ENCODE measurements around the gene TMC4. TPM values are rescaled to one million over a fixed set of nuclear protein-coding genes. Genes with fewer than 3 reads are reported as not detected.
"Not testable (repeated sequence)": the region's sequence is repeated elsewhere in the genome, so short reads cannot be mapped to it uniquely, and the experiment has no call there.

The TMC4 gene, protein sequence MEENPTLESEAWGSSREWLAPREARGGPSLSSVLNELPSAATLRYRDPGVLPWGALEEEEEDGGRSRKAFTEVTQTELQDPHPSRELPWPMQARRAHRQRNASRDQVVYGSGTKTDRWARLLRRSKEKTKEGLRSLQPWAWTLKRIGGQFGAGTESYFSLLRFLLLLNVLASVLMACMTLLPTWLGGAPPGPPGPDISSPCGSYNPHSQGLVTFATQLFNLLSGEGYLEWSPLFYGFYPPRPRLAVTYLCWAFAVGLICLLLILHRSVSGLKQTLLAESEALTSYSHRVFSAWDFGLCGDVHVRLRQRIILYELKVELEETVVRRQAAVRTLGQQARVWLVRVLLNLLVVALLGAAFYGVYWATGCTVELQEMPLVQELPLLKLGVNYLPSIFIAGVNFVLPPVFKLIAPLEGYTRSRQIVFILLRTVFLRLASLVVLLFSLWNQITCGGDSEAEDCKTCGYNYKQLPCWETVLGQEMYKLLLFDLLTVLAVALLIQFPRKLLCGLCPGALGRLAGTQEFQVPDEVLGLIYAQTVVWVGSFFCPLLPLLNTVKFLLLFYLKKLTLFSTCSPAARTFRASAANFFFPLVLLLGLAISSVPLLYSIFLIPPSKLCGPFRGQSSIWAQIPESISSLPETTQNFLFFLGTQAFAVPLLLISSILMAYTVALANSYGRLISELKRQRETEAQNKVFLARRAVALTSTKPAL
- total RNA-seq: 2.9 TPM

DNA sequence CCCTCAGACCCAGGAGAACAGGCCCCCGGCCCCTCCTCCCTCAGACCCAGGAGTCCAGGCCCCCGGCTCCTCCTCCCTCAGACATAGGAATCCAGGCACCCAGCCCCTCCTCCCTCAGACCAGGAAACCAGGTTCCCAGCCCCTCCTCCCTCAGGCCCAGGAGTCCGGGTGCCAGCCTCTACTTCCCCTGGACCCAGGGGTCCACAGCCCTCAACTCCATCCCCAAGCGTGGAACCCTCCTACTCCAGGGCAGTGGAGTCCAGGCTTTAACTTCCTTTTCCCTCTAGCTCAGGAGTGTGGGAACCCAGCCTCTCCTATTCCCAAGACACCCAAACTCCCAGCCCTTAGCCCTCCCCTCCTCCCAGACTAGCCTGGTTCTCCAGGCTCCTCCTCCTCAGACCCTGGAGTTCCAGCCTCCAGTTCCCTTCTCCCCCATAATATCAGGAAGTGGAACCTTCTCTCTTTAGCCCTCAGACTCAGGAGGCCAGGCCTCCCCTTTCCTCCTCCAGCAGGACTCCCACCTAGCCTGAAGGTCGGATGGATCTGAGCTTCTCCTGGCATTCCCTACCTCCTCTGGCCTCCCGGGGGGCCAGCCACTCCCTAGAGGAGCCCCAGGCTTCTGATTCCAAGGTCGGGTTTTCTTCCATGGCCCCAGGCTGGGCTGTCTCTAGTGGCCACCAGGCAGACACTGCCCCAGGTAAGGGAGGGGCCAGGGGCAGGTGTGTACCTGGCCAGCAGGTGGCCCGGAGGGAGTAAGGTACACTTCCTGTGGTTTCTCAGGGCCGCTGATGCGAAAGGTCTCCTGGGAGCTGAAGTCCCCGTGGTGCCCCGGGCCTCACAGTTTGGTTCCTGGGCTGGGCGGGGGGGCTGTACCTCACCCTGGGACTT, at the start of gene TMC4:
TSS of gene TMC4 (minus strand) at position 690 of the 888 bp plus-strand sequence. CDS start at position 647, 43 bp downstream.
- intact Hi-C loops (cut with DNase I): loop anchor here (10.0 kb wide), 1 partner anchor 62 kb away; no protein-coding TSS in a partner anchor
- no peak for DNase-seq (ENCODE audit: low spot score)
- peak; percentile 57 for ATAC-seq

DNA sequence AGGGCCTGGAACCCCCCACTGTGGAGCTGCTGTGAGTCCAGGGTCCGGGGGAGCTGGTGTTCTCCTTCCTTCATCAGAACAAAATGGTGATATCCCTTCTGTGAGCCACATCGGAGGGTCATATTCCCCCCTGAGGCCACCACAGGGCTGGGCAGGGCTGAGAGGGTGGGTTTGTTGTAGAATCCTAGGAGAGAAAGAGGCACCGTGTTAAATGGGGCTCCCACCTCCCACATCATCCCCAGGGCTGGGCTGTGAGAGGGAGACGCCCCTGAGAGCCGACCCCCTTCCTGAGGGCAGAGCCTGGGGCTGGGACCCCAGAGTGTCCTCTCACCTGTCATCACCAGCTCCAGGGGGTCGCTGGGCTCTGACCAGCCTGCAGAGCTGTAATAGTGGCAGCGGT, 49.0 kb upstream of the TMC4 start:
- intact Hi-C loops (cut with DNase I); DNase-seq (ENCODE audit: low spot score); ATAC-seq: not testable (repeated sequence)

DNA sequence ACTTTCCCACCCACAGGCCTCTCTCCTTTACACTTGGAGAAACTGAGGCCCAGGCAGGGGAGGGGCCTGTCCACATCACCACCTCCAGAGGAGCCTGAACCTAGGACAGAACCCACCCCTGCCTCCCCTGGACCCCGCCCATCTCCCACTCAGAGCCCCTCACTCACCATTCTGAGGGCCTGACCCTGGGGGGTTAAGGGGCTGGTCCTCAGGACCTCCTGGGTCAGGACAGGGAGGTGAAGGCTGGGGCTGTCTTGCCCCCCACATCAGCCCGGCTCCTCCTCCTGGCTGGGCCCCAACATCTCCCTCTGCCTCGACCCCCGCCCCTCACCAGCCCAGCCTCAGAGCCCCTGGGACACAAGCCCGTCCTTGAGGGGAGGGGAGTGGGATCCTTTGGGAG, 46.7 kb upstream of the TMC4 start:
- intact Hi-C loops (cut with DNase I); DNase-seq (ENCODE audit: low spot score); ATAC-seq: not testable (repeated sequence)

DNA sequence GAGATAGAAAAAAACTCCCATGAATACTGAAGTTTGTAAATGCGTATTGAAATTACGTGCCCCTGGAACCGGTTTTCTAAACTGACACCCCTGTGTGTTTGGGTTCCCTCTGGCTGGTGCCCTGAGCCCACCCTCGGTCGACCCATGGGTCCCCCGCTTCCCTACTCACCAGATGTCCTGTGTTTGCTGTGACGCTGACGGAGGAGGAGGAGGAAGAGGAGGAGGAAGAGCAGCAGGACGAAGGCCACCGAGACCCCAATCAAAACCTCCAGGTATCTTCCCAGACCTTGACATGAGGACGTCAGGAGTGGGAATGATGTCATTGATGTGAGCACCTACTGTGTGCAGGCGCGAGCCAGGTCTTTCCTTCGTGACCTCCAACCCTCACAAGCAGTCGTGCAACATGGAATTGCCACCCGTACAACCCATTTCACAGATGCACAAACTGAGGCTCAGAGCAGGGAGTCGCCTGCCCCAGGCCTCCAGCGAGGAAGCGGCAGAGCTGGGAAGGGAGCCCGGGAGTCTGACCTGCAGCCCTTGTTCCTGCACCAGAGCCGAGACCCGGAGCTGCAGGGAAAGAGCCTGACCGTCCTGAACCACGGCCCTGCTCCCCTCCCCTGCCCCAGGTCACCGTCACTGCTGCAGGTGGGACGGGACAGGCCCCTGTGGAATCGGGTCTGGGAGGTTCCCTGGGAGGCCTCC, 46.2 kb upstream of the TMC4 start:
- ATAC-seq: no peak
- intact Hi-C loops (cut with DNase I): no loop called here
- no peak for DNase-seq (ENCODE audit: low spot score)

DNA sequence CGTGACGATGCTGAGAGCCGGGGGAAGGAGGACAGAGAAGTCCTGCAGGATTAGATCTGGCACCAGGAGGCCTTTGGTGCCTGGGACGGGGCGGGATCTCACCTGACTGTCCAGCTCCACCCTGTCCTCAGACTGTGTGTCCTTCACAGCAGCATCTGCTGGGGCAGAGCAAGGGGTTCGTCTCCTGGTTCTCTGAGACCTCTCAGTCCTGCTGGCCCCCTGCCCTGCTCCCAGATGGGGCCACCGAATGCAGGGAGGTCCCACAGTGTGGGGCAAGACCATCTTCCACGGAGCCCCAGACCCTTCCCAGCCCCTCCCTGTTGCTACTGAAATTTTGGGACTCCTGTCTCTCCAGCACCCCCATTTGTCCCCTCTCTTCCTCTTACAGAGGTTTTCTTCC, 45.3 kb upstream of the TMC4 start:
- DNase-seq (ENCODE audit: low spot score): no peak
- intact Hi-C loops (cut with DNase I): no loop called here
- no peak for ATAC-seq

DNA sequence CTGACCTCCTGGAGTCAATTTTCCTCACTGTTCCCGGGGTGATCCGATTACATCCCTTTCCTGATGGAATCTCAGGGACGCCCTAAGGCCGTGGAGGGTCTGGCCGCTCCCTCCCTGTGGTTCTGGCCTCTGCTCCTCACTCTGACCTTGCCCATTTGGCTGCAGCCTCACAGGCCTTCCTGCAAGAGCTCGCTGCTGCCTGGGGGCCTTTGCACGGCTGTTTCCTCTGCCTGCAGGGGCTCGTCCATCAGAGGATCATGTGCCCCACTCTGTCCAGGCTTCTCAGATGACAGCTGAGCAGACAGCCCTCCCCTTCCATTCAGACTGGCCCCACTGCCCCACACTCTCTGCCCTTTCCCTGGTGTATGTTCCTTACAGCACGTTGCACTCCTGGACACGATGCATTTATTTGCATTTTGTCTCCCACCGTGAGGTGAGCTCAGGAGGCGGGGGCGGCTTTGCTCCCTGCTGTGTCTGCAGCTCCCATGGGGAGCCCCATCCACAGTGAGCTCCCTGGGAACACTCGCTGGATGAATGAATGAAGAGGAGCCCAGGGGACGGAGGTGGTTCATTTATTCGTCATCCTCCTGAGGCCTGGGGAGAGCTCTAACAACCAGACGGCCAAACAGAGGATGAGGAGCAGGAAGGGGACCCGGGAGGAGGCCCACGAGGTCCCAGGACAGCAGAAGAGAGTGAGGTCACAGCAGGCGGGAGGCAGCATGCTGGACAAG, 44.7 kb upstream of the TMC4 start:
- intact Hi-C loops (cut with DNase I); DNase-seq (ENCODE audit: low spot score); ATAC-seq: not testable (repeated sequence)

DNA sequence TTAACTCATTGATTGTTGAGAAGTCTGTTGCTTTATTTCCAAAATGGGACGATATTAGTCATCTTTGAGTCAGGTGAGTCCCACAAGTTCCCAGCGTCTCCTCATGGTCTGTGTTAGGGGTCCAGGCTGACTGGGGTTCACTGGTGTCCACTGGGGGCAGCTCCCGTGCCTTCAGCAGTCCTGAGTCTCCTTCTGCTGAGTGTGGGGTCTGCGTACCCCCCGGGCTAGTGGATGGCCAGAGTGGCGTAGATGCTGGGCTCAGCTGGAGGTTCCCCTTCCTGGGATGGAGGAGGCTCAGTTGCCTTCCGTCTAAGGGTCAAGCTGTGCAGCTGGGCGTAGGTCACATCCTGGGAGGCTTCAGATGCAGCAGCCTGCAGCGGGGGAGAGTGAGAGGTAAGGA, 43.9 kb upstream of the TMC4 start:
- no peak for ATAC-seq
- intact Hi-C loops (cut with DNase I): no loop called here
- no peak for DNase-seq (ENCODE audit: low spot score)

DNA sequence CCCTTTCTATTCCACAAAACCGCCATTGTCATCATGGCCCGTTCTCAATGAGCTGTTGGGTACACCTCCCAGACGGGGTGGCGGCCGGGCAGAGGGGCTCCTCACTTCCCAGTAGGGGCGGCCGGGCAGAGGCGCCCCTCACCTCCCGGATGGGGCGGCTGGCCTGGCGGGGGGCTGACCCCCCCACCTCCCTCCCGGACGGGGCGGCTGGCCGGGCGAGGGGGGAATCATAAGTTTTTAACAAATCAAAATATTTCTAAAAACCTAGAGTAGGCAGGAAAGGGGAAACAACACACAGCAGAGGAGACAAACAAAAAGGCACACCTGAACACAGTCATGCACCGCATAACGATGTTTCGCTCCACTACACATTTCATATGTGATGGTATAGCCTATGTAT, 41.8 kb upstream of the TMC4 start:
- intact Hi-C loops (cut with DNase I); DNase-seq (ENCODE audit: low spot score); ATAC-seq: not testable (repeated sequence)

DNA sequence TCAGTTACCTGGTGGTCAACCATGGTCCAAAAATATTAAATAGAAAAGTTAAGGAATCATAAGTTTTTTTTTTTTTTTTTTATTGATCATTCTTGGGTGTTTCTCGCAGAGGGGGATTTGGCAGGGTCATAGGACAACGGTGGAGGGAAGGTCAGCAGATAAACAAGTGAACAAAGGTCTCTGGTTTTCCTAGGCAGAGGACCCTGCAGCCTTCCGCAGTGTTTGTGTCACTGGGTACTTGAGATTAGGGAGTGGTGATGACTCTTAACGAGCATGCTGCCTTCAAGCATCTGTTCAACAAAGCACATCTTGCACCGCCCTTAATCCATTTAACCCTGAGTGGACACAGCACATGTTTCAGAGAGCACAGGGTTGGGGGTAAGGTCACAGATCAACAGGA, 41.3 kb upstream of the TMC4 start:
- ATAC-seq; intact Hi-C loops (cut with DNase I); DNase-seq (ENCODE audit: low spot score): not testable (repeated sequence)

DNA sequence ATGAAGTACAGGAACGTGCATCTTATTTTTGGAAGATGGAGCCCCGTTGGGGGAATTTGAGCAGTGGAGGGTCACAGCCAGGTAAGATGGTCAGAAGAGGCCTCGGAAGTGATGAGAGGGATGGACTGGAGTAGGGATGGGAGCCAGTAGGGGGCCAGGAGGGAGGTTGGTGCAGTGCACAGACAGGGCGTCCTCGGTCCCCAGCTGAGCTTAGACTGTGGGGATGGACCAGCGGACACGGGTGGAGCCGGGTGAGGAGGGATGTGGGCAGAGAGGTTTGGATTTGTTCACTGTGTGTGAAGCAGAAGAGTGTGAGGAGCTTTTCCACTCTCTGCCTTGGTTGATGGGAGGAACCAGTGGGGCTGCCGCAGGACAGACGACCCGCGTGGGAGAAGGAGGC, 38.3 kb upstream of the TMC4 start:
- DNase-seq (ENCODE audit: low spot score) (no peak), ATAC-seq (no peak)
- intact Hi-C loops (cut with DNase I): no loop called here

DNA sequence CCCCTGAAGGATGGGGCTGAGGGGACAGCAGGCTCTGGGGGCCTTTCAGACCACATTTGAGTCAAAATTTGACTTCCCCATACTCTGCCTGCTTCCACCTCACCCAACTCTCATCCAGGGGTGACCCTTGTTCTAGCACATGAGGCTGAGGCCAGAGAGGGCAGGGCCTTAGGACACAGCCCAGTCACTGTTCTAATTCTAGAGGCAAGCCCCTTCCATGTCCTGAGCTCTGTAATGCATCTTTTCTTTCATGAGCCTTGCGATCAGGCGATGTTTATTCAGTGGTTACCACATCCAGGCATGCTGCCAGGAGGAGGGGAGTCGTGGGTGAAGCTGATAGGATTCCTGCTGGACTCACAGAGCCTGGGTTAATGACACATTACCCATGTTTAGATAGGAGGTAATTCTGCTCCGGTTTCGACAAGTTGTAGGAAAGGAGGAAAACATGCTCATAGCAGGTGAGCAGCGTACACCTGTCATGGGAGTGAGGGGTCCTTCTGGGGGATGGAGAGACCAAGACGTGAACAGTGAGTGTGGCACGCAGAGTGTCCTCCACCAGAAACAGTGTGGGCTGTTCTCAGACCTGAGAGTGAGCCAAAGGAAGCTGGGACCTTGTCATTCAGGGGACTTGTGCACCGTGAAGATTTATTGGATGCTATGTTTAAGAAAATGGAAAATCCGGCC, 37.0 kb upstream of the TMC4 start:
- DNase-seq (ENCODE audit: low spot score): peak; percentile 92
- intact Hi-C loops (cut with DNase I): no loop called here
- ATAC-seq: peak; percentile 87

DNA sequence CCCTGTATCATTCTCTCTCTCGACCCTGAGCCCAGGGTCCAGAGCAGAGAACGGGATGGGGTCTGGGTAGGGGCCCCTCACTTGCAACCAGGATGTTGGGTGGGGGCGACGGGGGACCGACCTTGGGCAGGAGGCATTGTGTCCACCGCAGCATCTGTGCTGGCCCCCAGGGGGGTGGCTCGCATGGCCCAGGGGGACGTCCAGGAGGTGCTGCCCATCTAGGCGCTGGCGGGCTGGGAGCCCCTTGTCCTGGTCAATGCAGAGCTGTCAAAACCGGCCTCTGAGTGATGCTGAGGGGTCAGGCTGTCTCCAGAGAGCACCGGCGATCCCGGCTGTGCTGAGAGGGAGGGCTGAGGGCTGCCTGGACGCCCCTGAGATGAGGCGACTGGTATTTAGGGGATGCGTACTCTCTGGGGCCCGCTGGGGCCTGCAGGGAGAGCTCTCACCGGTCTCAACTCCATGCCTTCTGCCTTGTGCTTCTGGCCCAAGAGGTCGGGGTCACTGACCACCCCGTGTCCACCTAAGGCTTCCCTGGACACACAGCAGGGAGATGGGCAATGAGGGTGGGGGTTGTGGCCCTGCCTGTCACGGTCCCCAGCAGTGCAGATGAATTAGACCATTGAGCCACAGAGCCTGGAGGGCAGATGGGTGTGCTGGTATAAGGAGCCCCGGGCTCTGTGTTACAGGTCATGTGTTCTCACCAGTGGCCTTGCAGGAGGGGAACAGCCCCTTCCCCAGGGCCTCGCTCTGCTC, 36.3 kb upstream of the TMC4 start:
- intact Hi-C loops (cut with DNase I): no loop called here
- peak; percentile 5 for ATAC-seq
- DNase-seq (ENCODE audit: low spot score): no peak

DNA sequence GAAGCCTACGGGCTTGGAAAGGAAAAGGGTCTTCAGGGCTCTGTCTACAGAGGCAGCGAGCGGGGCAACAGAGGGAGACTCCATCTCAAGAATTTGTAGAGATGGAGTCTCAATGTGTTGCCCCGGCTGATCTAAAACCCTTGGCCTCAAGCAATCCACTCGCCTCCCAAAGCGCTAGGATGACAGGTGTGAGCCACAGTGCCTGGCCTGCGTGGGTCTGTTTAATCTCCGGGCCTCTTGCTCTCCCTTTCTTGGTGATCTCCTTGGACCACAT, 35.8 kb upstream of the TMC4 start:
- no peak for ATAC-seq
- no peak for DNase-seq (ENCODE audit: low spot score)
- intact Hi-C loops (cut with DNase I): no loop called here

DNA sequence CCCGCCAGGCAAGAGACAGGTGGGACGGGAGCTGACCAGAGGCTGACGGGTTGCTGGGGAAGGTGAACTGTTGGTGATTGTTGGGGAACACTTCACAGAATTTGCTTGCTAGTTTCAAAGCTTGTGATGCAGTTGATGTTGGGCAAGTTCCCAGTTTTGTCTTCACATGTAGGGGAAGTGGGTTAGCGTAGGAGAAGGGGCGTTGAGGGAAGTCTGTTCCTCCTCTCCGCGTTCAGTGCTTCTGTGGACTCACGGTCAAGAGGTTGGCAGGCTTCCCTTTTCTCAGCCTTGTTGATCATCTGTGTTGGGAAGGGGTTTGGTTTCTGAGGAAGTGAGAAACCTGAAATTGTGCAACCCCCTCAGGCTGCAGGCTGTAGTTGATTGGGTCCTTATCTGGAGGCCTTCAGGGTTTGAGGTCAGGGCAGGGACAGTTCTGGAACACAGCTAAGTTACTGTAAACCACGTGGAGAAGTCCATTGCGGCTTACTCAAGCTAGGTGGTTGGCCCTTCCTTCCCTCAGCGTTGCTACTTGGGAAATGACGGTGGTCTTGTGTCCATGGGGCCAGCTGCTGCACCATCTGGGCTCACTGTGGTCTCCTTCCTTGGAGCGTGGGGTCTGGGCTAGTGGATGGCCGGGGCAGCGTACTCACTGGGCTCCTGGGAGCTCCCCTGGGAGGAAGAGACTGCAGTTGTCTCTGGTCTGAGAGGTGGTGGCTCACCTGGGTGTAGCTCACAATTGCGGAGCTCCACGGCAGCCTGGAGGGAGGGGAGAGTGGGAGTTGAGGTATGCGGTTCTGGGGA, 35.2 kb upstream of the TMC4 start:
- intact Hi-C loops (cut with DNase I): no loop called here
- ATAC-seq: peak; percentile 73
- DNase-seq (ENCODE audit: low spot score): peak; percentile 73

DNA sequence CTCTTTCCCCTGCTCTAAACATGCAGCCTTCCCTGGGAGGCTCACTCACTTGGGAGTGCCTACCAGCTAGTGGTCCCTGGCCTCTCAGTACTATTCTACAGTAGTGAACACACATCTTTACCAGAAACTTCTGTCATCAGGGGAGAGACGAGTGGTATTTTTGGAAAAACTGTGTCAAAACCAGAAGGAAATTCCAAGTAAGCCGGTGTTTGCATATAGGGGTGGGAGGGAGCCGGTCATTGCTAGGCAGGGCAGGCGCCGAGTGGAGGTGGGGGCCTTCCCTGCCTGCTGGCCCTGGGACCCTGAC, 34.7 kb upstream of the TMC4 start:
- ATAC-seq: no peak
- no peak for DNase-seq (ENCODE audit: low spot score)
- intact Hi-C loops (cut with DNase I): no loop called here

DNA sequence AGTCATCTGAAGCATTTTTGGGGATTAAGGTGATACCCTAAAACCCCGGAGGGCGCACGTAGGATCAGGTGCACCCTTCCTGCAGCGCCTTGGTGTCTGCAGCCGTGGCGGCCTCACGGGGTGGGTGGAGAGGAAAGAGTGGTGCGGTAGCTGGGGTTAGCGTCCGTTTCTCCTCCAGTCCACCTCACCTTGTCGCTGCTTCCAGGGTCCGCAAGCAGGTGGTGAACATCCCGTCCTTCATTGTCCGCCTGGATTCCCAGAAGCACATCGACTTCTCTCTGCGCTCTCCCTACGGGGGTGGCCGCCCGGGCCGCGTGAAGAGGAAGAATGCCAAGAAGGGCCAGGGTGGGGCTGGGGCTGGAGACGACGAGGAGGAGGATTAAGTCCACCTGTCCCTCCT, 34.2 kb upstream of the TMC4 start:
- DNase-seq (ENCODE audit: low spot score): peak; percentile 58
- ATAC-seq; intact Hi-C loops (cut with DNase I): not testable (repeated sequence)

DNA sequence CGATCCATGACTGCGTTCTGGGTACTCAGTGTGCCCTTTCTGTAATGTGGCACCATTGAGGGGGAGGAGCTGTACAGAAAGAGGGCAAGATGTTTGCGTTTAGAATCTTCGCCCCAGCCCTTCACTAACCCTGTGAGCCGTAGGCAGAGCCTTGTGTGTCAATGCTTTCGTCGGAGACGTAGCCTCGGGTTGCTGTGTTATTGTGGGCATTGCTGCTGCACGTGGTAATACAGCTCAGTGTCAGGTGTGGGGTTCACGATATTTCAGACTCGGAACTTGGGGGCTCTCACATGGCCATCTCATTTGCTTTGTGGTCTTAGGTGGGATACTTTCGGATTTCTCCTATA, 33.8 kb upstream of the TMC4 start:
- DNase-seq (ENCODE audit: low spot score): peak; percentile 45
- intact Hi-C loops (cut with DNase I): no loop called here
- no peak for ATAC-seq

Data from sciatic nerve (tissue), 2 donors.